ENCODE results near the gene AOPEP.

AOPEP gene

DNA sequence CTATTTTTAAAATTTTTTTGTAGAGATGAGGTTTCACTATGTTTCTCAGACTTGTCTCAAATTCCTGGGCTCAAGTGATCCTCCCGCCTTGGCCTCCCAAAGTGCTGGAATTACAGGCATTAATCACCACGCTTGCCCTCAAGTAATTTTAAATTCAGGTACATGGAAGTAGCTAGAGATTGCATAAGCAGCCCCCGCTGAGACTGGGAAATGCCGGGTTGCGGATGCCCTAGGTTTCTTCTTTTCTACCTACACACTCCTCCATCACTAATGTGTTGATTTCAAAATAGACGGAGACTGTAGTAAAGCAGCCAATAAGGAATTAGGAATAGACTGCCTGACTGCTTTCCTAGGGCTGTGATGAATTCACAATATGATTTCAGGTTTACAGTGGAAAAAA lies 388.6 kb downstream of the AOPEP start:
- Histone ChIP-seq H4K20me1 (ENCODE audit: insufficient read depth, low read length, poor library complexity, severe bottlenecking) (no peaks in the 10 kb centered on the region), H3K36me3 (ENCODE audit: insufficient read depth, low read length) (no peaks in the 10 kb centered on the region), H3K79me2 (ENCODE audit: insufficient read depth, low read length) (no peaks in the 10 kb centered on the region), H3K9me2 (replicated peaks; ENCODE audit: low read depth, low read length) (no peaks in the 10 kb centered on the region), H3K4me2 (ENCODE audit: low read depth, low read length, poor library complexity, severe bottlenecking) (no peak overlapping the region), H3K9ac (ENCODE audit: low read depth, low read length, poor library complexity, severe bottlenecking) (no peak overlapping the region), H2AFZ (ENCODE audit: low read length) (no peak overlapping the region), H3K4me3 (ENCODE audit: low read length, poor library complexity, severe bottlenecking) (no peak overlapping the region), H3F3A (ENCODE audit: low read depth) (no peaks in the 10 kb centered on the region), H3K27me3 (ENCODE audit: insufficient read depth, low read length, poor library complexity, severe bottlenecking) (no peaks in the 10 kb centered on the region), H3K9me3 (ENCODE audit: insufficient read depth, low read depth, low read length) (no peaks in the 10 kb centered on the region), H3K4me1 (ENCODE audit: insufficient read depth, low read length, poor library complexity, severe bottlenecking) (no peaks in the 10 kb centered on the region)
- TF ChIP-seq, protein P1, sequence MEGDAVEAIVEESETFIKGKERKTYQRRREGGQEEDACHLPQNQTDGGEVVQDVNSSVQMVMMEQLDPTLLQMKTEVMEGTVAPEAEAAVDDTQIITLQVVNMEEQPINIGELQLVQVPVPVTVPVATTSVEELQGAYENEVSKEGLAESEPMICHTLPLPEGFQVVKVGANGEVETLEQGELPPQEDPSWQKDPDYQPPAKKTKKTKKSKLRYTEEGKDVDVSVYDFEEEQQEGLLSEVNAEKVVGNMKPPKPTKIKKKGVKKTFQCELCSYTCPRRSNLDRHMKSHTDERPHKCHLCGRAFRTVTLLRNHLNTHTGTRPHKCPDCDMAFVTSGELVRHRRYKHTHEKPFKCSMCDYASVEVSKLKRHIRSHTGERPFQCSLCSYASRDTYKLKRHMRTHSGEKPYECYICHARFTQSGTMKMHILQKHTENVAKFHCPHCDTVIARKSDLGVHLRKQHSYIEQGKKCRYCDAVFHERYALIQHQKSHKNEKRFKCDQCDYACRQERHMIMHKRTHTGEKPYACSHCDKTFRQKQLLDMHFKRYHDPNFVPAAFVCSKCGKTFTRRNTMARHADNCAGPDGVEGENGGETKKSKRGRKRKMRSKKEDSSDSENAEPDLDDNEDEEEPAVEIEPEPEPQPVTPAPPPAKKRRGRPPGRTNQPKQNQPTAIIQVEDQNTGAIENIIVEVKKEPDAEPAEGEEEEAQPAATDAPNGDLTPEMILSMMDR (conservative IDR thresholded peaks at IDR 0.05; ENCODE audit: low read length) = no peak
- no peak for TF ChIP-seq EZH2phosphoT487 (IDR thresholded peaks at IDR 0.05; ENCODE audit: borderline replicate concordance)

DNA sequence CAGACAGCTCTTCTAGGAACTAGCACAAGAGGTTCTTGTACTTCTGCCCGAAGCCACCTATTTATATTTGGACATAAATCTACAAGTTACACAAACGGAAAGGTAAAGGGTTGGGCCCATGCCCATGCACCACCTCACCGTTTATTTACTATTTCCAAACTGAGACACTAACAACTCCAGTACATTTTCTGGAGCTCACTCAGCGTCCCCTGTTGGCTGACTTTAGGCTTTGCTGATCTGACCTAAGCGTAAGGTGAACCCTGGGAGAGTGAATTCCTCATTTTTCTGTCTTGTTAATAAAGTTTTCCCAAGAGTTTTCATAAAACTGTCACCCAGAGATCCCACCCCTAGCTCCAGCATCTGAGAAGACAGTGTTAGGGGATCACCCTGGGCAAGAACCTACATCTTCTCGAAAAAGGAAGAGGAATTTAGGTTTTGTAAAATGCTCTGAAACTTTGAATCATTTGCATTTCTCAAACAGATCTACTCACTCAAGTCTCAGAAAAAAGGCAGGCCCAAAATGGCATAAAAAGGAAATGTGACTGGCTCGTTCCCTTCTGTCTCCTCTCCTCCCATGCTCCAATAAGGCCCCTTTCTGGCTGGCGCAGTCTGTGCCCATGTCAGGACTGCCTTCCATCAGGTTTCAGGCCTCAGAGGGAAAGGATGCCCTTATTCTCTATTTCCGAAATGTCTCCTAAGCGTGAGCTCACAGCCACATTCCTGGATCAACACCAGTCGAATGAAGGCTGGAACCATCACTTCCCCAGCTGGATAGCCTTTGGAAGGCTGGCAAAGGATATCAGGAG lies 389.7 kb downstream of the AOPEP start:
- H3K9me3 ChIP-seq (ENCODE audit: insufficient read depth, low read depth, low read length) = no peaks in the 10 kb centered on the region
- H3K36me3 ChIP-seq (ENCODE audit: insufficient read depth, low read length) = no peaks in the 10 kb centered on the region
- no peaks in the 10 kb centered on the region for H3K4me1 ChIP-seq (ENCODE audit: insufficient read depth, low read length, poor library complexity, severe bottlenecking)
- H3K4me3 ChIP-seq (ENCODE audit: low read length, poor library complexity, severe bottlenecking) = no peak overlapping the region
- H3F3A ChIP-seq (ENCODE audit: low read depth) = no peaks in the 10 kb centered on the region
- H3K9ac ChIP-seq (ENCODE audit: low read depth, low read length, poor library complexity, severe bottlenecking) = no peak overlapping the region
- no peak overlapping the region for H3K4me2 ChIP-seq (ENCODE audit: low read depth, low read length, poor library complexity, severe bottlenecking)
- no peaks in the 10 kb centered on the region for H4K20me1 ChIP-seq (ENCODE audit: insufficient read depth, low read length, poor library complexity, severe bottlenecking)
- TF ChIP-seq EZH2phosphoT487 (IDR thresholded peaks at IDR 0.05; ENCODE audit: borderline replicate concordance) = no peak
- TF ChIP-seq, protein P1 (conservative IDR thresholded peaks at IDR 0.05; ENCODE audit: low read length) = peak; percentile 54
- H3K27me3 ChIP-seq (ENCODE audit: insufficient read depth, low read length, poor library complexity, severe bottlenecking) = no peaks in the 10 kb centered on the region
- no peaks in the 10 kb centered on the region for H3K9me2 ChIP-seq (replicated peaks; ENCODE audit: low read depth, low read length)
- H3K79me2 ChIP-seq (ENCODE audit: insufficient read depth, low read length) = no peaks in the 10 kb centered on the region
- no peak overlapping the region for H2AFZ ChIP-seq (ENCODE audit: low read length)

GRCh38 chr9:95116808-95117204 lies 390.3 kb downstream of the AOPEP start:
- Histone ChIP-seq H3K4me2 (ENCODE audit: low read depth, low read length, poor library complexity, severe bottlenecking) (no peak overlapping the region), H3K36me3 (ENCODE audit: insufficient read depth, low read length) (no peaks in the 10 kb centered on the region), H3K4me3 (ENCODE audit: low read length, poor library complexity, severe bottlenecking) (no peak overlapping the region), H3K9me3 (ENCODE audit: insufficient read depth, low read depth, low read length) (no peaks in the 10 kb centered on the region), H3K4me1 (ENCODE audit: insufficient read depth, low read length, poor library complexity, severe bottlenecking) (no peaks in the 10 kb centered on the region), H3F3A (ENCODE audit: low read depth) (no peaks in the 10 kb centered on the region), H3K27me3 (ENCODE audit: insufficient read depth, low read length, poor library complexity, severe bottlenecking) (no peaks in the 10 kb centered on the region), H3K9ac (ENCODE audit: low read depth, low read length, poor library complexity, severe bottlenecking) (no peak overlapping the region), H2AFZ (ENCODE audit: low read length) (no peak overlapping the region), H3K79me2 (ENCODE audit: insufficient read depth, low read length) (no peaks in the 10 kb centered on the region), H3K9me2 (replicated peaks; ENCODE audit: low read depth, low read length) (no peaks in the 10 kb centered on the region), H4K20me1 (ENCODE audit: insufficient read depth, low read length, poor library complexity, severe bottlenecking) (no peaks in the 10 kb centered on the region)
- TF ChIP-seq, protein P1 (conservative IDR thresholded peaks at IDR 0.05; ENCODE audit: low read length) = no peak
- TF ChIP-seq EZH2phosphoT487 (IDR thresholded peaks at IDR 0.05; ENCODE audit: borderline replicate concordance) = no peak
